GM19324 (cell line): Measurements from ENCODE around the gene MAVS.

ENCODE experiments used
- ATAC-seq: cut with Tn5 transposase; IDR thresholded peaks from one replicate; pipeline ENCODE4 v1.9.1; 2021; ENCODE audit warnings: mild to moderate bottlenecking, moderate library complexity; ENCODE audit not compliant: unreplicated experiment, low FRiP score

Gene MAVS

DNA sequence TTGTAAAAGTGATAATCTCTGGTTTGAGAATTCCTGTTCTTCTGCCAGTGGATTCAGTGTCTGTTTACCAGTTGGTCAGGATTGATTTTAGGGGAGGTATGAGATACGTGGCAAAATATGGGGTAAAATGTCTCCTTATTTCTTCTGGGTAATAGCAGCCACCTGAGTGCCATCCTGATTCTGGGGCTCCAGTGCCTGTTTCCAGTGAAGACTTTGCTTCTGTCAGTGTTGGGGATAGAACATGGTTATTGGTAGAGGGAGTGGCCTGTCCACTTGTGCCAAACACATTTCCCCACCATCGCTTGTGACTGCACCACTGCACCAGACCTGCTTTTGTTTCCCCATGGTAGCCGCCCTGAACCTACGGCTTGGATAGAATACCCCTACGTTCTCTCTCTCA lies 58.2 kb downstream of the MAVS start:
- ATAC-seq: no peak

- ATAC-seq: peak; percentile 71
These were observed 60.4 kb downstream of the MAVS start for GRCh38 chr20:3906744-3907721.

DNA sequence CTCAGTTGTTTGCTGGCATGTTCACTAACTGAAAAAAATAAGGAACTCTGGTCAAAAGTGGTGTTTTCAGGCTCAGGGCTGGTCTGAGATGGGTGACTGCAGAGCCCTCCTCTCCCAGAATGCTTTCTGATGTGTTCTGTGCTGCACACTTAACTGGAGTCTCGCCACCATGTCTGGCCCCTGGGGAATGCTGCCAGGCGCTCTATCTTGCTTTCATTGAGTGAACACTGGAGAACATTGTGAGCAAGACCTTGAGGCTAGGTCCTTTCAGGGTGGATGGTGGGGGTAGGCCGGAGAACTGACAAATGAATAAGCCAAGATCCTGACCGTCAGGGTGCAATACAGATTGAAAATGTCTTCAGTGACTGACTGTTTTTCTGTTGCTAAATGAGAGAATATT lies 62.0 kb downstream of the MAVS start:
- ATAC-seq: no peak

DNA sequence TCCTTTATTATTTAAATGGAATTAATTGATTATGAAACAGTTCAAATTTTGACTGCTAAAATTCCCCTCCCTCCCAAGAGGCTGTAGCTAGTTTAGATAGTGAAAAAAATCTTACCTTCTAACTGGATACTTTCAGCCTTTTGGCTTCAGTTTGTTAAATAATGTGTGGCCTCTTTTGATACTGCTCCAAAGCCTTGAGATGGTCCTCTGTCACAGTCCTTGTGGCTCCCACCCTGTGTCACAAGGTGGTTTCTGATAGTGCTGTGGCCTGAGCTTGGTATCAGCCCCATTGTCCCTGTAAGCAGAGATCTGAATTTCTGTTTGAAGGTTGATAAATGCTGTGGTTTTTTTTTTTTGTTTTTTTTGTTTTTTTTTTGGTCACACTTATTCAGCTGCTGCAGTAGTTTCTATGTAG lies 63.3 kb downstream of the MAVS start:
- no peak for ATAC-seq

- no peak for ATAC-seq
These were observed 64.2 kb downstream of the MAVS start for GRCh38 chr20:3910853-3911252.

DNA sequence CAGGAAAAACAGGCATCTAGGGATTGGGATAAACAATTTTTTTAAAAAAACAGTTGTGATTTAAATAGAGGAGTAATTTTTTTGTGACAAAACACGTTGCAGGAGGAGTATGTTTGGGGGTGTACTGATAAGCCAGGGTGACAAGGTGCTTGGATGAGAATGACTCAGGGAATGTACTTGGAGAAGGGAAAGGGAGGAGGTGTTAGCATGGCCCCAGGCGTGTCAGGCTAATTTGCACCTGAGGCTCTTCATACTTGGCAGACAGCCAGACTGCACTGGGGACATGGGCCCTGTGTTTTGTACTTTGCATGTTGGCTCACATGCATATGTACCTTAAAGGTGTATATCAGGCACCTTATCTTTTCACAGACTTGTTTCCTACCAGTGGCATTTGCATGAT lies 65.3 kb downstream of the MAVS start:
- ATAC-seq: no peak

DNA sequence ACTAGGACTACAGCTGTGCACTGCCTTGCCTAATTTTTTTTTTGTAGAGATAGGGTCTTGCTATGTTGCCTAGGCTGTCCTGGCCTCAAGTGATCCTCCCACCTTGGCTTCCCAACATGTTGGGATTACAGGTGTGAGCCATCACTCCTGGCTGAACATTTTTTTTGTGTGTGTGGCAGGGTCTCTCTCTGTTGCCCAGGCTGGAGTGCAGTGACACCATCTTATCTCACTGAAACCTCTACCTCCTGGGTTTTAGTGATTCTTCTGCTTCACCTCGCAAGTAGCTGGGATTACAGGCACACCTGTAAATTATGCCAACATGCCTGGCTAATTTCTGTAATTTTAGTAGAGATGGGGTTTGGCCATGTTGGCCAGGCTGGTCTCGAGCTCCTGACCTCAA lies 67.8 kb downstream of the MAVS start:
- ATAC-seq: no peak

GRCh38 chr20:3915691-3916090 lies 69.1 kb downstream of the MAVS start:
- no peak for ATAC-seq

DNA sequence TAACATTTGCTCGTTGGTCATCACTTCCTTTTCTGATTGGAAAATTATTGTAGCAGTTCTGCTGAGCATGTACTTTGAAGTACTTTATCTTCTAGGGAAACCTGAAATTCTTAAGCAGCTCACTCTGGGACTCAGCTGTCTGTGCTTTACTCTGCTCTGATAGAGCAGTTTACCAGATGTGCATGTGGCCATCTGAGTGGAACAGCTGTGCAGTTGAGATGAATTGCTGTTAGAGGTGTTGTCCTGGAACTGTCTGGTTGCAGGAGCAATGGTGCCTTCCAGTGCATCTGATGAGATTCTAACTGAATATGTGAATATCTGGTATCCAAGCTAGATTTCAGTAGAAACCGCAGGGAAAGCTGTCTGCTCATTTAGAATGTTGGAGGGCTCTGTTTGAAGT lies 69.7 kb downstream of the MAVS start:
- ATAC-seq: no peak

DNA sequence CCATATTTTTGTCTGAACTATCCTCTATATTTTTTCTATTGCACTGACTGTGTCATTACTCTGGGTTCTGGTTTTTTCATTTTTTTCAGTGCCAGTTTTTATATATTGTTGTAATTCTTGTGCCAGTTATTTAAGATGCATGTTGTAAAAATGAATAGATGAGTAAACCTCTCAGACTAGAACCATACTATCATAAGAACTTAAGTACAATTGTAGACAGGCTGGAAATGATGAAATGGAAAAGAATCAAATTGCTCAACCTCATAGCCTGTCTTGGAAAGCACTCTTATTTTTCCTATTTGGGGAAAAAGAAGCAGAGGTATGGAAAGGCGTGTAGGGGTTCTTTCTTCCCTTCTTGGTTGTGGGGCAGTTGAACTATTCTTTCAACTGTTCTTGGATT lies 72.7 kb downstream of the MAVS start:
- ATAC-seq: no peak

DNA sequence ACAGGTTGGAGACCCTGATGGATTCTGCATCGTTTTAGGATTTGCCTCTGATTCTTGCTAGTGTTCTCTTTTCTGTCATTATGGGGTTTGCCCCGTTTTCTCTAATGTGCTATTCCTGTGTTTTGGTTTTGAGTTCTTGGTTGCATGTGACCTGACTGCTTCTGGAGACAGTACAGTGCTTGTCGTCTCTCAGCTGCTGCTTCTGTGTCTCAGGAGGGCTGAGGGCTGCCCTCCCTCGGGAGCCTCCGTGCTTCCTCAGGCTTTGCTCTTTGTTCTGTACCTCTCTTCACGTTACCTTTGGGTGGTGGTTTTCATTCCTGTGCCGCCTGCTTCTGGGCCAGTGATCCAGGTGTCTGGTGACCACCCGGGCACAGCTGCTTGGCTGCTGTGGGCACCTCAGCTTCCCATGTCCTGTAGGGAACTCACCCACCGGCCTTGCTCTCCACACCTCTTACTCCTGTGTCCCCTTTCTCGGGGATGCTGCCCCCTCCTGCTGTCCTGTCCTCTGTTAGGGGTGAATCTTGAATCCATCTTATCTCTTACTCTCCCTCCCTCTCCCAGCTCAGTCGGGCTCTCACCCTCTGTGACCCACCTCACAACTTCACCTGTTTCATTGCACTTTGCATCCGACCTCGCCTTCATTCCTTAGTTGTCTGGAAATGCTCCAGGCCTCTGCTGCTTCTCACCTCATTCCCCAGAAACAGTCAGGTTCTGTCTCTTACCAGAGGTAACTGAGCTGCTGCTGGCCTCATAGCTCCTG lies 75.8 kb downstream of the MAVS start:
- no peak for ATAC-seq

DNA sequence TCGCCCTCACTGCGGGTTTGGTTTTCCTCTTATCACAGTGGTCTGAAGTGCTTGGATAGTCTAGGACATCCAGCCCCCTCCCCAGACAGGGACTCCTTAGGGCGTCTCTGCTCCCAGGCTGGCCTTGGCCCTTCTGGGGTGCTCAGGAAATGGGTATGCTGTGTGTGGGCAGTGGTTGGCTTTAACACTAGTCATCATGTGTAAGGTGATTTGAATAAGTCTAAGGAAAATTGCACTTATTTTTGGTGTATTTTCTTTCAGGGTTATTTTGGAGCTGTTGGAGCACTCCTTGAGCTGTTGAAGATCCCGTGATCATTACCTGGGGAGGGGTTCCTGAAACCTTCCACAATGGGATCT lies 76.3 kb downstream of the MAVS start:
- ATAC-seq: no peak

DNA sequence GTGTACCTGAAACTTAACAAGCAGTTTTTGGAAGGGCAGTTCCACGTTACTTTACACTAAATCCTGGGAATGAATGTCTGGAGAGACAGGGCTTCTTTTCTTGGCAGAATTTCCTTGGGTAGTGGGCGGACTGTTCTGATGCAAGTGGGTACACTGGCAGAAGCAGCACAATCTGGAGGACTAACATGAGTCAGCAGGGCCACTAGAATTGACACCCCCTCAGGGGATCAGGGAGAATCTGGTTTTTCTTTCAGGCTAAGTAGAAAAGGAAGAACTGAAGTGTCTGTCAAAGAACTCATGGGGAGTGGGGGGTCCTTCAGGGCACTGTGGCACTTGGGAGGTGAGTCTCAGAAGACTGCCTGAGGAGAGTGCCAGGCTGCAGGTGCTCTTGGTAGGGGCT lies 77.2 kb downstream of the MAVS start:
- no peak for ATAC-seq

DNA sequence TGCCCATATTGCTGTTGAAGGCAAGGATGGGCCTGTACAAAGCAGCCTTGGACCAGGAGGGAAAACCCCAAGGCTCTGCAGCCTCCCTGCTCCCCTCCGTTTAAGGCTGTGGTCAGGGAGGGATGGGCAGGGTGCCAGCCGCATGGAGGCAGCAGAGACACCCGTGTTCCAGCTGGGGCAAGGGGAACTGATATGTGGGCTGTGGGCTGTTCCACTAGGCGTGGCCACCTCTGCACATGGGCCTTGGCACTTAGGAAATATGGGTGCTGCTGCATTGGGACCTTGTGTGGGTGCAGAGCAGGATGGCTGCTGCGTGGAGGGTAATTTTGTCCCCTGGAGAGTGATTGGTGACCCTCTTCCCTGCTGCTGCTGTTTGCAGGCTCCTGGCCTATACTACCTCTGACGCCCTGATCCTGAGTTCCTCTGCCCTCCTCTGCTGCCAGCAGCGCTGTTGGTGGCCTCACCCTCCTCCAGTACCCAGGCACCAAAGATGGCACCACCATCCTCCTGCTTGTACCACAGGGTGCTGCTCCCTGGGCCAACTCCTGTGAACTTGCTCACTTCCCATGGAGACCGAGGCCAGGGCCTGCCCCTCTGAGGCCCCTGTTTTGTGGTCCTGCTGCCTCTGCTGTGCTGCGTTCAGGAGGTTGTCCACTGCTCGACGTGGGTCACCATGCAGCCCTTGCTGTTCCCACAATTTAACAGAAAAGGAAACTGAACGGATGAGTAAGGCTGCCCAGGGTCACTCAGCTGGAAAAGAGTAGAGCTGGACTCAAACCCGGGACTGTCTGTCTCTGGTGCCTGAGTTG lies 77.9 kb downstream of the MAVS start:
- no peak for ATAC-seq

- no peak for ATAC-seq
These were observed 78.6 kb downstream of the MAVS start for GRCh38 chr20:3925113-3925695.
